SK-N-SH (cell line): ENCODE data around the gene MYL6B. TPM values are rescaled to one million over a fixed set of nuclear protein-coding genes. Genes with fewer than 3 reads are reported as not detected.
A peak's percentile ranks its signal among the peaks of the same experiment; 100 is the strongest.

Experiments
- CTCF ChIA-PET: fragments of 300-600, 350-600 bp; formaldehyde crosslinking; extraction: SDS; loops from one replicate; lab custom pipeline; 2021; lab: Yijun Ruan, JAX
- POLR2A ChIA-PET: fragments of 350-600 bp; sonication (Branson Sonifier 250); formaldehyde crosslinking; extraction: SDS; loops from one replicate; lab custom pipeline; 2020; ENCODE audit warnings: antibody characterized with exemption, inconsistent platforms; lab: Yijun Ruan, JAX
- DNase-seq: peaks from one replicate; pipeline ENCODE4 v3.0.0; 2012
- H2AFZ ChIP-seq: fragments of 200-600 bp; sonication (generic); 2 replicates; pipeline ENCODE4 v1.8.1; 2016; ENCODE audit warnings: antibody characterized with exemption, mild to moderate bottlenecking, low read depth
- H3F3A ChIP-seq: fragments of 200-600 bp; sonication (generic); replicated peaks from 2 replicates; pipeline ENCODE3; 2016; ENCODE audit warnings: antibody characterized with exemption, mild to moderate bottlenecking; ENCODE audit not compliant: insufficient read depth
- H3K27ac ChIP-seq, 2 experiments: fragments of 200-500 bp in 1 of 2; fragments of 200-600 bp in 1 of 2; sonication (Bioruptor generic) in 1 of 2; sonication (generic), shearing (Covaris generic) in 1 of 2; 2 replicates each; pipeline versions ENCODE4 v1.5.1 to v1.6.1; 2014 to 2016; ENCODE audit warnings: low read depth in 2 of 2, inconsistent platforms in 1 of 2, low read length in 1 of 2, mild to moderate bottlenecking in 1 of 2, mixed read lengths in 1 of 2
- H3K27me3 ChIP-seq: fragments of 200-600 bp; sonication (generic), shearing (Covaris generic); 2 replicates; pipeline ENCODE4 v1.6.1; 2016; ENCODE audit warnings: mixed run types; ENCODE audit not compliant: insufficient read depth
- H3K36me3 ChIP-seq, 2 experiments: fragments of 200-500 bp in 1 of 2; fragments of 200-600 bp in 1 of 2; sonication (Bioruptor generic) in 1 of 2; sonication (generic) in 1 of 2; replicated peaks in 1 of 2; 2 replicates each; pipeline versions ENCODE3 to v1.5.1; 2014 to 2016; ENCODE audit warnings: low read length in 1 of 2, mild to moderate bottlenecking in 1 of 2; ENCODE audit not compliant: insufficient read depth in 2 of 2, control insufficient read depth in 1 of 2
- H3K4me1 ChIP-seq, 2 experiments: fragments of 200-500 bp in 1 of 2; fragments of 200-600 bp in 1 of 2; sonication (Bioruptor generic) in 1 of 2; sonication (generic), shearing (Covaris generic) in 1 of 2; 2 replicates each; pipeline versions ENCODE4 v1.5.1 to v1.6.1; 2014 to 2016; ENCODE audit warnings: low read depth in 1 of 2, low read length in 1 of 2, mixed run types in 1 of 2; ENCODE audit not compliant: insufficient read depth in 2 of 2, control insufficient read depth in 1 of 2
- H3K4me2 ChIP-seq: fragments of 200-600 bp; sonication (generic), shearing (Covaris generic); 2 replicates; pipeline ENCODE4 v1.6.1; 2017; ENCODE audit warnings: mixed run types
- H3K4me3 ChIP-seq, 2 experiments: fragments of 200-500 bp in 1 of 2; fragments of 200-600 bp in 1 of 2; sonication (Bioruptor generic) in 1 of 2; sonication (generic), shearing (Covaris generic) in 1 of 2; 2 replicates each; pipeline versions ENCODE4 v1.5.1 to v1.8.1; 2014 to 2016; ENCODE audit warnings: low read depth in 2 of 2, inconsistent platforms in 1 of 2, low read length in 1 of 2, mild to moderate bottlenecking in 1 of 2, mixed read lengths in 1 of 2, moderate library complexity in 1 of 2
- H3K79me2 ChIP-seq: fragments of 200-600 bp; sonication (generic); 2 replicates; pipeline ENCODE4 v1.8.1; 2017; ENCODE audit warnings: mild to moderate bottlenecking; ENCODE audit not compliant: insufficient read depth
- H3K9ac ChIP-seq: fragments of 200-600 bp; sonication (generic); 2 replicates; pipeline ENCODE4 v1.6.1; 2017; ENCODE audit warnings: mixed run types
- H3K9me2 ChIP-seq: fragments of 200-600 bp; sonication (generic); 2 replicates; pipeline ENCODE4 v1.6.1; 2017; ENCODE audit warnings: mixed run types
- H3K9me3 ChIP-seq: fragments of 200-600 bp; sonication (generic); 2 replicates; pipeline ENCODE4 v1.6.1; 2017; ENCODE audit warnings: mixed run types, mild to moderate bottlenecking, moderate library complexity
- H4K20me1 ChIP-seq: fragments of 200-600 bp; sonication (generic); 2 replicates; pipeline ENCODE4 v1.6.1; 2017; ENCODE audit warnings: mild to moderate bottlenecking, mixed run types; ENCODE audit not compliant: insufficient read depth
- CHD2 ChIP-seq: fragments of 150-350 bp; IDR thresholded peaks from 2 replicates; pipeline ENCODE4 v1.6.1; 2018; ENCODE audit warnings: low read length; ENCODE audit not compliant: partially characterized antibody
- CTCF ChIP-seq: fragments of 200-600 bp; sonication (generic); IDR thresholded peaks from 2 replicates; pipeline ENCODE4 v1.6.1; 2017; ENCODE audit warnings: antibody characterized with exemption, mild to moderate bottlenecking, moderate library complexity
- ELF1 ChIP-seq: IDR thresholded peaks from 2 replicates; pipeline ENCODE4 v1.4.0; 2012
- EZH2phosphoT487 ChIP-seq: fragments of 200-600 bp; sonication (generic); IDR thresholded peaks from 2 replicates; pipeline ENCODE4 v1.6.1; 2017; ENCODE audit warnings: low read depth, mixed run types, mild to moderate bottlenecking, antibody characterized with exemption, moderate library complexity, borderline replicate concordance
- FOXM1 ChIP-seq: IDR thresholded peaks from 2 replicates; pipeline ENCODE4 v1.4.0; 2012; ENCODE audit warnings: low read depth, mild to moderate bottlenecking
- GABPA ChIP-seq: IDR thresholded peaks from 2 replicates; pipeline ENCODE4 v1.4.0; 2012; ENCODE audit warnings: low read depth, mild to moderate bottlenecking
- MAX ChIP-seq: IDR thresholded peaks from 2 replicates; pipeline ENCODE4 v1.4.0; 2012; ENCODE audit warnings: low read depth
- MXI1 ChIP-seq: IDR thresholded peaks from 2 replicates; pipeline ENCODE4 v1.6.1; 2012; ENCODE audit warnings: mild to moderate bottlenecking, low read depth, low read length, improper control_type of control experiment
- NFIC ChIP-seq: IDR thresholded peaks from 2 replicates; pipeline ENCODE4 v1.4.0; 2012; ENCODE audit warnings: borderline replicate concordance
- NRF1 ChIP-seq: IDR thresholded peaks from 2 replicates; pipeline ENCODE4 v1.6.1; 2012; ENCODE audit warnings: low read depth, mild to moderate bottlenecking, low read length
- POLR2AphosphoS5 ChIP-seq: IDR thresholded peaks from 2 replicates; pipeline ENCODE4 v1.6.1; 2012; ENCODE audit warnings: low read depth, low read length
- RFX5 ChIP-seq: IDR thresholded peaks from 2 replicates; pipeline ENCODE4 v1.6.1; 2012; ENCODE audit warnings: mild to moderate bottlenecking, improper control_type of control experiment, low read length
- RXRA ChIP-seq: IDR thresholded peaks from 2 replicates; pipeline ENCODE4 v1.4.0; 2012; ENCODE audit warnings: low read depth, mild to moderate bottlenecking, borderline replicate concordance
- SIN3A ChIP-seq: IDR thresholded peaks from 2 replicates; pipeline ENCODE4 v1.6.1; 2012; ENCODE audit warnings: low read depth, mild to moderate bottlenecking, low read length, moderate library complexity, borderline replicate concordance
- SMC3 ChIP-seq: IDR thresholded peaks from 2 replicates; pipeline ENCODE4 v1.6.1; 2012; ENCODE audit warnings: low read depth, low read length, improper control_type of control experiment
- TAF1 ChIP-seq: IDR thresholded peaks from 2 replicates; pipeline ENCODE4 v1.6.1; 2012; ENCODE audit warnings: low read depth, mild to moderate bottlenecking, low read length, moderate library complexity, borderline replicate concordance
- TCF12 ChIP-seq: IDR thresholded peaks from 2 replicates; pipeline ENCODE4 v1.4.0; 2012
- TEAD4 ChIP-seq: IDR thresholded peaks from 2 replicates; pipeline ENCODE4 v1.4.0; 2012; ENCODE audit warnings: mild to moderate bottlenecking, borderline replicate concordance; ENCODE audit not compliant: insufficient read depth
- USF2 ChIP-seq: fragments of 150-350 bp; IDR thresholded peaks from 2 replicates; pipeline ENCODE4 v1.6.1; 2017; ENCODE audit warnings: antibody characterized with exemption, low read length, low read depth, borderline replicate concordance
- WGBS: methylation state at CpG from one replicate; pipeline ENCODE4 v1.1.6; 2017; ENCODE audit warnings: low lambda C conversion rate; 5-methylcytosine and 5-hydroxymethylcytosine counted together
- polyA plus RNA-seq, 3 experiments: library from polyadenylated mRNA; depleted of rRNA; stranded (reverse); fragments of >200 nt; gene quantifications; 2 replicates each; pipeline ENCODE4 v1.2.3, GENCODE V29; 2012

MYL6B gene
- polyA plus RNA-seq, 1 of the 3 experiments (the other 2 are of a cell fraction), result 234 TPM

- TF ChIP-seq TEAD4 (no peak), SIN3A (no peak), TCF12 (peak; percentile 18; the same call in 1 of the 2 replicates)
Measured at GRCh38 chr12:56104109-56104814, 48.1 kb upstream of the MYL6B start, which contains the start of gene PA2G4 (continued).

- DNase-seq, result peak; percentile 57
- no peaks in the 10 kb centered on the region for H3K9me2 ChIP-seq
- H3F3A ChIP-seq, result peaks cover 14% of the 10 kb centered on the region
- H3K79me2 ChIP-seq, result peaks cover 42% of the 10 kb centered on the region
- peaks cover 28 to 35% of the 10 kb centered on the region in 2 experiments for H3K36me3 ChIP-seq
- peak overlapping the region; percentile 84 for H3K4me2 ChIP-seq
- TF ChIP-seq RXRA, result no peak
- no peak for TF ChIP-seq ELF1
- peak; percentile 88 for TF ChIP-seq MXI1
- TF ChIP-seq TCF12, result no peak
- TF ChIP-seq MAX, result peak; percentile 67
- 0 out of 2 replicates have a peak, but pooled peaks have one; percentile 4 for TF ChIP-seq TAF1
- 0 out of 2 replicates have a peak, but pooled peaks have one; percentile 7 for TF ChIP-seq CTCF
- H3K4me1 ChIP-seq, result peaks cover 5 to 19% of the 10 kb centered on the region in 2 experiments; a peak in 3 of 4 replicates
- POLR2A ChIA-PET, result interaction anchor here (0.6 to 3.0 kb wide), 15 partner anchors 11 to 375 kb away, joined by 3 to 33 read pairs (median 4); partner anchors contain the start of genes DNAJC14, ERBB3, ESYT1 and IKZF4
- CTCF ChIA-PET, result interaction anchor here (0.7 to 1.9 kb wide), 9 partner anchors 11 to 162 kb away, joined by 3 to 7 read pairs (median 5); partner anchors contain the start of genes ANKRD52, COQ10A, SMARCC2 and SUOX
- H2AFZ ChIP-seq, result peak overlapping the region; percentile 83; the same call in 1 of the 2 replicates
- H3K9ac ChIP-seq, result peak overlapping the region; percentile 96
- peak overlapping the region; percentile 89 to 90 for H3K4me3 ChIP-seq
- WGBS, result 1% methylated on average over 37 of the region's 40 CpGs
- H3K27me3 ChIP-seq, result no peaks in the 10 kb centered on the region
- no peaks in the 10 kb centered on the region for H3K9me3 ChIP-seq
- peak overlapping the region; percentile 76 to 89 for H3K27ac ChIP-seq
- H4K20me1 ChIP-seq, result 0 out of 2 replicates have a peak, but pooled peaks cover 3% of the 10 kb centered on the region
Measured at GRCh38 chr12:56104815-56105608, 47.4 kb upstream of the MYL6B start.

GRCh38 chr12:56105609-56105902 lies 46.8 kb upstream of the MYL6B start:
- Histone ChIP-seq H3K4me2 (peak overlapping the region; percentile 84), H3F3A (peaks cover 14% of the 10 kb centered on the region), H3K4me1 (peaks cover 5 to 19% of the 10 kb centered on the region in 2 experiments; a peak in 3 of 4 replicates), H3K9me2 (no peaks in the 10 kb centered on the region), H3K36me3 (peaks cover 33 to 41% of the 10 kb centered on the region in 2 experiments), H3K4me3 (peak overlapping the region; percentile 89 to 90), H3K9ac (peak overlapping the region; percentile 96), H3K27me3 (no peaks in the 10 kb centered on the region), H4K20me1 (0 out of 2 replicates have a peak, but pooled peaks cover 3% of the 10 kb centered on the region), H3K9me3 (no peaks in the 10 kb centered on the region), H3K27ac (no peak overlapping the region), H2AFZ (no peak overlapping the region), H3K79me2 (peaks cover 42% of the 10 kb centered on the region)
- DNase-seq, result no peak
- 20% methylated on average over 2 of the region's 2 CpGs for WGBS
- CTCF ChIA-PET, result interaction anchor here (1.3 to 1.9 kb wide), 4 partner anchors 12 to 153 kb away, joined by 4 to 7 read pairs (median 6); partner anchors contain the start of genes ANKRD52, SMARCC2 and ZC3H10
- POLR2A ChIA-PET, result interaction anchor here (0.8 to 3.0 kb wide), 6 partner anchors 11 to 117 kb away, joined by 4 to 33 read pairs (median 14); partner anchors contain the start of genes ERBB3, ESYT1, RPL41 and ZC3H10
- no peak for TF ChIP-seq RFX5
- no peak for TF ChIP-seq NFIC
- TF ChIP-seq SMC3, result no peak
- TF ChIP-seq ELF1, result no peak
- no peak for TF ChIP-seq GABPA
- TF ChIP-seq USF2, result no peak
- no peak for TF ChIP-seq MXI1
- no peak for TF ChIP-seq NRF1
- no peak for TF ChIP-seq RXRA
- TF ChIP-seq MAX, result no peak
- no peak for TF ChIP-seq POLR2AphosphoS5
- TF ChIP-seq EZH2phosphoT487, result no peak
- TF ChIP-seq SIN3A, result no peak
- TF ChIP-seq FOXM1, result no peak
- TF ChIP-seq CHD2, result no peak
- TF ChIP-seq TEAD4, result no peak
